Measurements from ENCODE around the gene CARMIL1.

CARMIL1 gene

DNA sequence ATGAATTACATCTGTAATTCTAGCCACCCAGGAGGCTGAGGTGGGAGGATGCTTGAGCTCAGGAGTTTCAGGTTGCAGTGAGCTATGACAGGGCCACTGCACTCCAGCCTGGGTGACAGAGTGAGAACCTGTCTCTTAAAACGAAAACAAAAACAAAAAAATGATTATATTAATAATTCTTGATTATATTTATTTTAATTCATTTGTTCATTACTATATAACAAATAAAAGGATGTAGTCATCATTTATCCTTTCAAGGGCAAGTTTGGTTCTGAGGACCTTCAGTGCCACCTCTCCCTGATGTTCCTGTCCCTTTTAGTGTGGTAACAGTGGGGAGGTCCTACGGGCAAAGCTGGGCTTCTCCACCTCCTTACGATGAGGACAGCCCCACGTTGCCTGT lies 205.7 kb downstream of the CARMIL1 start:
- DNase-seq: no peak

DNA sequence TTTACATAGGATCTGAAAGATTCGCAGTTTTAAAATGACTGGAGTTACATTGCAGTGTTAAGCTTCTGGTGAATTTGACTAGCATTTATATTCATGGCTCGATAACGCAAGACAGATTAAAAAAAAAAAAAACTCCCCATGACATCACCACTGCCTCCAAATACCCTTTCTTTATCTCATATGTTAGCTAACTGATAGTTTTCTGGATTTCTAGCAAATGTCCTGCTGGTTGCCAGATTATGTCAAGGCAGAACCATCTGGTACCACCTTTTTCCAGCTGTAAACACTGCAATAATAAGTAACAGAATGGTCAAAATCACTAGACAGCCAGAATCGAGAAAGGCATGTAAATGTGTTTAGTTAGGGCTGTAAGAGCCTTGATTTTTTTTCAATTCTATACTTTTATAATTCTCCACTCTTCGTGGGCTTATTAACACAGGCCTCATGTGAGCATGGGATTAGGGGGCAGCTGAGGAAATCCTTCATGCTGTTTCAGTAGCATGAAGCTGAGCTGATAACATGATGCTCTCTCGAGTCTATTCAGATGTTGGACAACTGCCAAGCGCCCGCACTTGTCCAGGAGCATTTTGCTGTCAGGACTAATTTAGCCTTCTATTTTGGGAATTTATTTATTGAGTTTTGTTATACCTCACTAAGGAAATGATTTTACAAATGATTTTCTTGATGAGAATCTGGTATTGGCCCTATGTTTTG lies 206.8 kb downstream of the CARMIL1 start:
- DNase-seq: no peak

DNA sequence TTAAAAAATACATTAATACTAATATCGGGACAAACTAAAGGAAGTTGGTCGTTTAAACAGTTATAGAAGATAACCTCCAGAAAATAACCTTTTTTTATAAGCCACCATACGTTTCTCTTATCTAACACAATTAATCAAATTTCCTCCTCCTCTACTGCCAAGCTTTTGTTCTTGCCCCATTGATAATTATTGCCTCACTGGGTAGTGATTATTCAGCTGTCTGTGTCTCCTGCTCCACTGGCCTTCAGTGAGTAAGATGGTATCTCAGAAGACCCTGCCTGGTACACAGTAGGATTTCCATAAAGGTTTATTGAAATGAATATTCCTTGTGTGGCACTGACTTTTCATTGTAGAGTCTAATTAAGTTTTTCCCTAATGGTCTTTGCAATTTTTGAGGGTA lies 207.4 kb downstream of the CARMIL1 start:
- no peak for DNase-seq

DNA sequence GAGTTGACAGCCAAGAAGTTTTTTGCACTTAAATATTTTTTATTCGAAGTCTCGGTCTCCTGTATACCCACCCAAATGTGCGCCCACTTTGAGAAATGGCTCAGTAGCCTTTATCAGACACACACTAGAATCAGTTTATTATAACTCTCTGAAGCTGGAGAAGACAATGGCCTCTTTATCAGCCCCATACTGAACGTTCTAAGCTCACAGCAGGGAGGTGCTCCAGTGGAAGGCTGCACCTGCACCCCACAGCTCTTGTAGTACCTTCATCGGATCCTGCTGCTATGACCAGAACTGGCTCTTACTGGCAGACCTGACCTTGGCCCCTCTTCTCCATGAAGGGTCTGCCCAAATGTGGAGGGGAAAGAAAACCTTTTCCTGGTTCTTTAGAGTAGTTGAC lies 207.8 kb downstream of the CARMIL1 start:
- no peak for DNase-seq

DNA sequence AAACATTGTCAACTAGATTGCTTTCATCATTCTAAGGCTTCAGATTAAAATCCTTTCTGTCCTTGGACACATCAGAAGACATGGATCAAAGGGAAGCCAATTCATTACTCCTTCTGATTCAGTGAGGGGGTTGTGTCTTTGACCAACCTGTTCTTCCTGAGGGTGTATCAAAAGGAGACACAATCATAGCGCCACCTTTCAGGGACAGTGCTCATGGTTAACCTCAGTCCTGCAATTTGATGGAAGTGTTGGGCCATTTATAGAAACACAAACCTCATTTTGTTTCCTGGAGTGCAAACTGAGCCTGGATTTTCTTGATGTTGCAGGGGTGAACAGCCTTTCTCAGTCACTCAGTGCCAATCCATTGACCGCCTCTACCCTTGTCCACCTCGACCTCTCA lies 209.0 kb downstream of the CARMIL1 start:
- no peak for DNase-seq

DNA sequence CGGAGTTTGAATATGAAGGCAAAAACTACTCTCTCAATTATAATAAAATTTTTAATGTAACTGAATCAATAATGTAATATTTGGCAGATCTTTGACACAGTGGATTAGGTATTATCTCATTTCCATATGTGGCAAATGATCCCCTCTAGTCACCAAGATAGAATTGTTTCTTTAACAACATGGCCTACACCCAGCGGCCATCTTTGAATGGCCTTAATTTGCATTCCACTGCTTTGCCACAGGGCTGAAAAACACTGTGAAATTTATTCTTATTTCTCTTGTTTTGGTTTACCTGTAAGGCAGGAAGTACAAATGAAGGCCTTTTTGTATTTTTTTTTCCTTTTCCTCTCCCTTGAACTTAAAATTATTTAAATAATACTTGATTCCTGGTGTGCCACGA lies 210.2 kb downstream of the CARMIL1 start:
- DNase-seq: no peak

DNA sequence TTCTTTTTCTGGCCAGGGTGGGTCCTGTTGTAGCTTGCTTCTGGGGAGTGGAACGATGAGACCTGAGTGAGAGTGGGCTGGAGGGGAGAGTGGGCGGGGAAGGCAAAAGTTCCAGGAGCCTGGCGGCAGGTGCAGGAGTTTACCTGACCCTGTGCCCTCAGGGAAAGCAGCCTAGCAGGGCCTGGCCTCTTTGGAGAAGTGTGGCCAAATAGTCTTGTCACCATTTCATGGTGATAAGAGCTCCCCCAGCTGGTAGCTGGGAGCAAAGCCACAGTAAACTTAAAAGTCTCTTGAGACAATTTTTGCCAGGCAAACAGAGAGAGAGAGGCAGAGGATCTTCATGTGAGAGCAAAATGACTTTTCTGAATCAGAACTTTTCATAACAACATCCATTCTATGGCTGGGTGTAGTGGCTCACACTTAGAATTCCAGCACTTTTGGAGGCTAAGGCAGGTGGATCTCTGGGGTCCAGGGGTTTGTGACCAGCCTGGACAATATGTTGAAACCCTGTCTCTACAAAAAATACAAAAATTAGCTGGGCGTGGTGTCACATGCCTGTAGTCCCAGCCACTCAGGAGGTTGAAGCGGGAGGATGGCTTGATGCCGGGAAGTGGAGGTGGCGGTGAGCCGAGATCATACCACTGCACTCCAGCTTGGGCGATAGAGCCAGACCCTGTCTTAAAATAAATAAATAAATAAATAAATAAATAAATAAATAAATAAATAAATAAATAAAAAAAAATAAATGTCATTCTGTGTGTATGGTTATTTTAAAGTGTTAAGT lies 211.0 kb downstream of the CARMIL1 start:
- peak; percentile 30 to 75 (median 51) for DNase-seq

DNA sequence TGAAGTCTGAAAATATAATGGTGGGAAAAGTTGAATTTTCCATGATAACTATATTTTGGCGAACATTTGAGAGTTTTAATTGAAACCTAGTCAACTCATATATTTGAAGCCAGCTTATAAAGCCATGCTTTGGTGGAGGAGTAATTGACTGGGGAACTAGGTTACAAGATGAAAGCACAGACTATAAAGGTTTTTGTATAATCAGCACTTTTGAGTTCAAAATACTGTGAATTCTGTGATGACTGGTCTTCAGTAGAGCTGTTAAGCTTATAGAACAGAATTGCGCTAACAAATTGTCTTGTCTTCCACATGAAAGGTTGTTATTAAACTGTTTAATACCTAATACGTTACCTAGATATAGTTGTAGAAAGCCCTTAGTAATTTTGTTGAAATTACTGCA lies 213.8 kb downstream of the CARMIL1 start:
- no peak for DNase-seq

DNA sequence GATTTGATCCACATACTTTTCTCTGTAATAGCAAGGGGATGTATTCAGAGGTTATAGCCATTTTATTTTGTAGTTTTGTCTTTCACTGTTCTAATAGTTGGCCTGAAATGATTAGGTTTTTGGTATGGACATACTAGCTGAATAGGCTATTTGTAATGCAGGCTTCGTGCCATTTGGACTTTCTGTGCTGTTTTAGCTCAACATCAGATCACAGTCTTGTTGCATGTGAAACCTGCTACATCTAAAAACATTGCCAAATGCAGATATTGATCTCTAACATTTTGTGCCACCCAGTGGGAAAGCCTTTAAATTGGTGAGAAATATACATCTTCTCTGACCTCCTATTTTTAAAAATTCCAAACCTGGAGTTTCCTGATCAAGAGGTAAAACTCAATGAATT lies 215.3 kb downstream of the CARMIL1 start:
- DNase-seq: no peak

DNA sequence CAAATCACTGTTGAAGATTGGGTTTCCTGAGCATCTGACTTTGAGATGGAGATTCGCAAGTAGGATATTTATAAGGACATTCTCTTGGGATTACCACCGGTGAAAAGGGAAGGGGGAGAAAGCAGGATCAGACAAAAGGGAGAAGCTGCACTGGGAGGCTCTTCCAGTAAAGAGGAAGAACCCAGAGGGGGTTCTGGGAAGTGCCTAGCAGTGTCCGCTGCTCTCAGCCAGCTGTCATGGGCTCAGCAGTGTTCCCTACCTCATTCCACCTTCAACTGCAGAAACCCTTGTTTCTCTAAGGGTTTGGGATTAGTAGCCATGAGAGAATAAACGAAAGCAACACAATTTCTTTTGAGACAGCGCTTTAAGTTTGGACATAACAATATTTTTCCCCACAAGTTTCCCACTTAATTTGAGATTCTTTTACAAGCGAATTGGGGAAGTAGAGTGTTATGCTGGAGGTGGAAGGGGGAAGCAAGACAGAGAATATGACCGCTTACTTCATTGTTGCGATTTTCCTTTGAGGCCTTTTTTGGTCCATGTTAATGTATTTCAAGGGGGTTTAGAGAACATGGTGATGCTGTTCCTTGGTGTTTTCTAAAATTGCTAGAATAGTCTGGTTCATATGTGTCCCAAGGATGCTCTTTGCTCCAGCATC lies 218.3 kb downstream of the CARMIL1 start:
- DNase-seq: no peak

DNA sequence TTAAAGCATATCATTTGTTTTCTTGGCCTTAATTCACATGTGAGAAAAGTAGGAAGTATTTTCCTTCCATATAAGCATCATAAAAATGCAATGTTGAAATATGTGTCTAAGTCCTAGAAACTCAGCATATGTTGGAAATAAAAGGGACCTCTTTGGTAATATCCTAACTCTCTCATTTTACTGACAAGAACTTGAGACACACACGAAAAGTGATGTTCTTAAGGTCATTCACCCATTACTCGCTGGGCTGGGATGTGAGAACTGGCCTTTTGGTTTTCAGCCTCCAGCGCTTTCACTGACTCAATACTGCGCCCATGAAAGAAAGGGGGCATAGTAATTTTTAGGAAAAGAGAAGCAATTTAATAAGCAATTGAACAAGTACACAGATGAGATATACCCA lies 219.3 kb downstream of the CARMIL1 start:
- DNase-seq: no peak

DNA sequence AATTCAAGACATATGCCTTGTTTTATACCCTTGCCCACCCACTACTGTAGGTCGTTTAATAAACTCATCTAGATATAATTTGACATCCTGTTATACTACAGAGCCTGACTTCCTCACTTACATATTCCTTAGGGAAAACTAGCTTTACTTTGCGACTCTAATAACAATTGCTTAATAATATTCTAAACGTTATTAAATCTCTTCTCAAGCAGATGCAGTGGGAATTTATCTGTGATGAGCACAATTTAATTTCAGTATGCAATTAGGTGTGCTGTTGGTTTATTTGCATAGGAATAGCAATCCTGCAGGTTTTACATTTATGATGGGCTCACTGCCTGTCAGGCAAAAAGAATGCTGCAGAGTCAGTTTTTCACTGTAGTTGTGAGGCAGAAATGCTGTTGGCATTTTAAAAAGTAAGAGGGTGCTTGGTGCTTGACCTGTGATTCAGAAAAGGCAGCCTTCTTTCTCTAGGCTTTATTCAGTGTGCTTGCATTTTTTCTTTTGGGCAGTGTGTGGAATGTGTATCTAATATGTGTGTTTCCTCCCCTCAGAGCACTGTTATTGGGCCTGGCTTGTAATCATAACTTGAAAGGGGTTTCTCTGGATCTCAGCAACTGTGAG lies 220.6 kb downstream of the CARMIL1 start:
- DNase-seq: no peak

DNA sequence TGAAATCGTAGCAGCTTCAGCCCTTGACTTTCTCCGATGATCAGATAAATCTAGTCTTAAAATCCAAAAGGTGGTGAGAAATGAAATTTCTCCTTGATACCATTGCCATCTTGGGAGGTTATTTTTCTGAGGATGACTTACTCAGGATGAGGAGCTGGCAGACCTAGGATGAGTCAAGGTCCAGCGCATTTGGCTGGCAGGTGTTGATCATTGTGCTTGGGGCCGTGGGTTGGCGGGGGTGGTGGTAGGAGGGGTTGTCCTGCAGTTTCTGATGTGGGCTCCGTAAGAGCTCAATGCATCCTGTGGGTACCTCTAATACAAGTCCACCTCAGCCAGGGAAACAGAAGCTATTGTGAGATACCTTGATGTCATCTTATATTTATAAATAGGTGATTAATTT lies 224.5 kb downstream of the CARMIL1 start:
- DNase-seq: no peak

DNA sequence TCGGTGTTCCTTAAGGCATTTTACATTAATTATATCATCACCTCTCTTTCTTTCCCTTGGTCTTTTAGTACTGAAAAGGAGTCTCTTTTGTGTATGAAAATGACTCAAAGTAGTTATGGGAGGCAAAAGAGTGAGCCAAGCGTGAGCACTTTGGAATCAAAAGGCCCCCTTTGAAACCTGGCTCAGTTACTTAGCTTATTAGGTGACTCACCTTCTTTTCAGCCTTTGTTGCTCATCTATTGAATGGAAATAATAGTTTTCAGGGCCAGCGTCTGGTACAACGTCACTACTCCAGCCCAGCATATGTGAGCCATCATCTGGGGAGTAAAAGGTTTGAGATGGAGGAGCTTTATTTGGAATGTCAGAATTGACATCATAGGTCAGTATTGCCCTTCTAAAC lies 225.5 kb downstream of the CARMIL1 start:
- no peak for DNase-seq

DNA sequence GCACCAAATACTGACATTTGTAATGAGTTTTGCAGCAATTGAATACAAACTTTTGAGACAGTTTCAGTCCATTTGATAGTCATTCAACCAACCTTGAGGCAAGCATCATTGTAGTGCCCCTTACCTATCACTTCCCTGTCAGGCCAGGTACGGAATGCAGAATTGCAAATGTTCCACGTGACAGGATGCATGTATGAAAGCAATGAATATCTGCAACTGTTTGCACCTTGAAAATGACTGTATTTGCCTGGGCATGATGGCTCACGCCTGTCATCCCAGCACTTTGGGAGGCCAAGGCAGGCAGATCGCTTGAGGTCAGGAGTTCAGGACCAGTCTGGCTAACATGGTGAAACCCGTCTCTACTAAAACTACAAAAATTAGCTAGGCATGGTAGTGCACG lies 226.8 kb downstream of the CARMIL1 start:
- no peak for DNase-seq

DNA sequence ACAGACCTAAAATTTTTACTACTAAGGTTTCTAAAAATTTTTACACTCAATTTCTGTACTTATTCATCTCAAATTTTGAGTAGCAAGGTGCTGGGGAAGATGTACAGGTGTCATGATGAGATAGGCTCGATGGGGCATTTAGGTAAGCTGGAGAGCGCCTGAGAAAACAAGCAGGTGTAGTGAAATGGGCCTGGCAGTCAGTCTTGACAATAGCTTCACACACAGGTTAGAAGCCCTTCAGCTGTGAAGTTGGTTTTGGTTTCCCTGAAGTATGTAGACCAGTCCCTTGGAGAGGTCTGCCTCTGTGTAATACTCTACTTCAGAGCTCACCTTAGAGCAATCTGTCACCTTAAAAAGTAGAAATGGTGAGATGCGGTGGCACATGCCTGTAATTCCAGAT lies 228.9 kb downstream of the CARMIL1 start:
- no peak for DNase-seq

DNA sequence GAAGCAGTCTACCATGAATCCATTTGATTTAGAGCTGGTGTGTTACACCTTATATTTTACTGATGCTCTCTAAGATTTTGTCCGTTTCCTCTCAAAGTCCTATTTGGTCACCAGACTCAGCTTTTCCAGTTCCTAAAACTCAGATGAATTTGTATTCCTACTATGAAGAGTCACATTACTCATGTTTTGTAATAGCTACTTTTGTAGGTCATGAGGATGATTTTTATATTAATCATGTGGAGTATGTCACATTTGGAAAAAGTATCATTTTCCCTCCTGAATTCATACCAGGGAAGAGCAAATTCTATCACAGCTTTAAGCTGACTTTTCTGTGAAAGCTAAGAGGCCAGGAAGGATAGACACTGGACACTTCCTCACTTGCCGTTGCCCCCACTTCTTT lies 232.2 kb downstream of the CARMIL1 start:
- no peak for DNase-seq

DNA sequence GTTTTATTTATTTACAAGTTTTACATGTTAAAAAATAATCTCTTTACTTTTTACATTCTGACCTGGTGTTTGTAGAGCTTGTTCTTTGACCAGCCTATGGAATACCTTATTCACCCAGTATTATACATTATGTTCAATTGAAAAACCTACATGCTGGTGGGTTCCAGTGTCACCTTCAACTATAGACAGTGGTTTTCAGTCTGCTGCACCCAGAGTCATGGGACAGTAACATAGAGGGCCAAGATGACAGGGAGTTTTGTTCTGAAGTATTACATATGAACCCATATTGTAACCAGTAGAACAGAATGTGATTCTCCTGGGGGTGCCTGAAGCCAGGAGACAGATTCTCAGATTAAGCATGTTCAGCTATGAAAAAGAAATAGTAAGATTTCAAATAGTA lies 233.4 kb downstream of the CARMIL1 start:
- DNase-seq: no peak

DNA sequence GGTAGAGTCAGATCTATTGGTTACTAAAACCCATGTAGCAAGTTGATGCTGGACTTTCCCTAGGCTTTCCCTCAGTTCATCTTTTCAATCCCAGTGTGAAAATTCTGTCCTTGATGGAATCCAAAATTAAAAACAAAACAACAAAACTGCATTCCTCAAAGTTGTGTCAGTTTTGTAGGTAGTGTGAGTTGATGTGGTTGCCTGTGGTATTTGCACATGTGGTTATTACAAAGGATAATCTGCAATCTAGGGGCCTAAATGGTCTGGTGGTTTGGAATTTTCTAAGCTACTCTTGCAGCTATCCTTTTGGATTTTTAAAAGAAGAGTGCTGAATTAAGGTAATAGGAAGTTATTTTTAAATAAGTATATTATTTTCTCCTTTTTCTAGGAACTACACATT lies 240.7 kb downstream of the CARMIL1 start:
- DNase-seq: no peak

DNA sequence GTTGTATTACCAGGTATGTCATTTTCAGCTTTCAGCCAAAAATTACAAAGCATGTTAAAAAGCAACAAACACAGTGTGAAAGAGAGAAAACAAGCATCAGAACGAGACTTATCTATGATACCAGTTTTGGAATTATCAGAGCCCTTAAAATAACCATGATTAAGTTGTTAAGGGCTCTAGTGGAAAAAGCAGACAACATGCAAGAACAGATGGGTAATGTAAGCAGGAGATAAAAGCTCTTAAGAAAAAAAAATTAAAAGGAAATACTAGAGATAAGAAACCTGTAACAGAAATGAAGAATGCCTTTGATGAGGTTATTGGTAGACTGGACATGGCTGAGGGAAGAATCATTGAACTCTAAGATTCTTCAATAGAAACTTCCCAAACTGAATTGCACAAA lies 245.4 kb downstream of the CARMIL1 start:
- no peak for DNase-seq

DNA sequence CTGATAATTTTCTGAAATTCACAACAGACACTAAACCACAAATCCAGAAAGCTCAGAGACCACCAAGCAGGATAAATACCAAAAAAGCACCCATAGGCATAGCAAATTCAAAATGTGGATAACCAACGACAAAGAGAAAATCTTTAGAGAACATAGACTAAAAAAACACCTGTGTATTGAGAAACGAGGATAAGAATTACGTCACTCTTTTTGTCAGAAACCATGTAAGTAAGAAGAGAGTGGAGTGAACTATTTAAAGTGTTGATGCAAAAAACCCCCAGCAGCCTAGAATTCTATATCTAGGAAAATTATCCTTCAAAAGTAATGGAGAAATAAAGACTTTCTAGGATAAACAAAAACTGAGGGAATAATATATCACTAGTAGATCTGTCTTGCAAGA lies 245.9 kb downstream of the CARMIL1 start:
- no peak for DNase-seq

DNA sequence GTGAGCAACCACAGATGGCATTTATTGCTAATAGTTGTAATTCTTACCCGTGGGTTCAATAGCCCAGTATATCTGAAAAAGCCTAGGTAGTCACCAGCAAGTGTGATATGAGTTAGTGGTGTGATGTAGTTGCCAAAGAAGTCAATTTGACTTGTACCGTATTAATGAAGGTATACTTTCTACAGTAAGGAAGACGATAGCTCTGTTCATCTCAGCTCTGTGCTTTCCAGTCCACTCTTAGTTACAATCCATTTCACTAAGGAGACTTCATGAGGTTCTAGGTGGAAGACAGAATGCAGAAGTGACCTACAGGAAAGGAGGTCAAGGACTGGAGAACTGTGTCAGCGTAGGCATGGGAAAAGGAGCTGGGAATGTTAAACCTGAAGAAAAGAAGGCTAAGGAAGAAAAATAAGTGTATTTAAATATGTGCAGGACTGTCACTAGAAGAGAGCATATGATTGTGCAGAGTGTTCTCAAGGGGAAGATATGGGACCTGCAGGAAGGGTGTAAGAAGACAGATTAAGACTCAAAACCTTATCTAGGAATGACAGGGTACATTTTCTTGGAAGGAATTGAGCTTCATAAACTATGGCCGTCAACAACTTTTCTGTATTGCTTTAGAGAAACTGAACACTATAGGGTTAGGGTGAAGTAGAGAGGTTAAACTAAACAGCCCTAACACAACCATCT lies 255.9 kb downstream of the CARMIL1 start:
- no peak for DNase-seq

DNA sequence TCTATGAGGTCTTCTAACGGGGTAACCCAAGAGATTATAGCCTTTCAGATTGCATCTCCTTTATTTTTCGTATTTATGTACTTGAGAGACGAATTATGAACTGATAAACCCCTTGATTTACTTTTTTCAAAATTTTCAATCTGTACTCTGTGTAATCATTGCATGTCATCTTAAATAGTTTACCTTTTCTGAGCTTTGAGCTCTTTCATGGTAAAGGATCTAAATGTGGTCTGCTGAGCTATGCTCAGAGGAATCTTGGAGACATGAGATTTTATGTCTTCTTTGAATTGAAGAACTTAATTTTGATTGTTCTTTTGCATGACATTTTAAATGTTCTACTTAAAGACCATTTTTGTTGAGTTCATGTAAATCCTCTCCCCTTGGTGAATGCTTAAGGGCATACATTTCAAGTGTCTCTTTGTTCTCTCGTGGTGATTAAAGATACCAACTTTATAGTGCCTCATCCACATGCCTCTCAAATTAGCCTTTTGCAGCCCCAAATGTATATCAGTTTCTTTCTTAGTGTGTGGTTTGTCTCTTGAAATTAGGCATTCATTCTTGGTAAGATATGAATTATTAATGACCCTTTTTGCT lies 256.6 kb downstream of the CARMIL1 start:
- no peak for DNase-seq

All from stimulated activated naive CD4-positive, alpha-beta T cell (primary cell).